NCI-H128 (cell line): ENCODE measurements around the gene MLLT10.

Experiments
- DNase-seq: peaks from one replicate; lab custom pipeline; 2025; ENCODE audit not compliant: unreplicated experiment; lab: John Stamatoyannopoulos, UW

Gene MLLT10

GRCh38 chr10:21759232-21759631 is 225.2 kb downstream of the MLLT10 start:
- DNase-seq: no peak

- no peak for DNase-seq
These were observed 226.3 kb downstream of the MLLT10 start for GRCh38 chr10:21760332-21760731.

GRCh38 chr10:21764466-21765189 is 230.6 kb downstream of the MLLT10 start:
- DNase-seq: no peak

GRCh38 chr10:21769041-21769440 is 235.0 kb downstream of the MLLT10 start:
- no peak for DNase-seq

- DNase-seq: no peak
These were observed 237.2 kb downstream of the MLLT10 start for GRCh38 chr10:21771219-21771618.

GRCh38 chr10:21776883-21777282 is 242.9 kb downstream of the MLLT10 start:
- no peak for DNase-seq

- DNase-seq: no peak
These were observed 257.2 kb downstream of the MLLT10 start for GRCh38 chr10:21791276-21791675.
